ENCODE data around the gene TLR2.

DNA sequence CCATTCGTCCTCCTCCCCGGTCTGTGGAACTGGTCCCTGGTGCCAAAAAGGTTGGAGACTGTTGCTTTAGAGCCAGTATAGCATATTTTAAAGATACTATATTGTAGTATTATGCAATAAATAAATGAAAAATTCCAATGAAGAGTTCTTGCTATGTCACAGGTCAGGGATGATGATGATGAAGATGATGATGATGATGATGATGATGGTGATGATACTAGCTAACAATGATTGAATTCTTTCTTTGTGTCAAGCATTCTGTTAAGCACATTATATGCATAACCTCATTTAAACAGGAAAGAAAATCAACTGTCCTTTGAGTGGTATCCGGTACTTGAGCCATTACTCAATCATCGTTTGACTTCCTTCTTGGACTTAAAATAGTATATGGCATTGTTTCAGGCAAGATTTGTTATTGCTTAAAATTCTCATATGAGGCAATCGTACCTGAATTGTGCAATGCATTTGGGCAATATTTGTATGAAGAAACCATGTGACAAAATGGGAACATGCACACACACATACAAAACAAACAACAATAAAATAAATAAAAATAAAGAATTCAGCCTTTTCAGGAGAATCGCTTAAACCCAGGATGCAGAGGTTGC, 22.8 kb upstream of the TLR2 start:
- no peak for TF ChIP-seq POLR2AphosphoS5 (IDR thresholded peaks at IDR 0.05; ENCODE audit: insufficient read depth, low read depth, low read length)
- TF ChIP-seq, protein P1, sequence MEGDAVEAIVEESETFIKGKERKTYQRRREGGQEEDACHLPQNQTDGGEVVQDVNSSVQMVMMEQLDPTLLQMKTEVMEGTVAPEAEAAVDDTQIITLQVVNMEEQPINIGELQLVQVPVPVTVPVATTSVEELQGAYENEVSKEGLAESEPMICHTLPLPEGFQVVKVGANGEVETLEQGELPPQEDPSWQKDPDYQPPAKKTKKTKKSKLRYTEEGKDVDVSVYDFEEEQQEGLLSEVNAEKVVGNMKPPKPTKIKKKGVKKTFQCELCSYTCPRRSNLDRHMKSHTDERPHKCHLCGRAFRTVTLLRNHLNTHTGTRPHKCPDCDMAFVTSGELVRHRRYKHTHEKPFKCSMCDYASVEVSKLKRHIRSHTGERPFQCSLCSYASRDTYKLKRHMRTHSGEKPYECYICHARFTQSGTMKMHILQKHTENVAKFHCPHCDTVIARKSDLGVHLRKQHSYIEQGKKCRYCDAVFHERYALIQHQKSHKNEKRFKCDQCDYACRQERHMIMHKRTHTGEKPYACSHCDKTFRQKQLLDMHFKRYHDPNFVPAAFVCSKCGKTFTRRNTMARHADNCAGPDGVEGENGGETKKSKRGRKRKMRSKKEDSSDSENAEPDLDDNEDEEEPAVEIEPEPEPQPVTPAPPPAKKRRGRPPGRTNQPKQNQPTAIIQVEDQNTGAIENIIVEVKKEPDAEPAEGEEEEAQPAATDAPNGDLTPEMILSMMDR (IDR thresholded peaks at IDR 0.05; ENCODE audit: extremely low read depth in 1 of 2, insufficient read depth in 1 of 2, low read depth in 1 of 2, low read length in 2 of 2) = no peak
- no peak for TF ChIP-seq FOS (IDR thresholded peaks at IDR 0.05; ENCODE audit: borderline replicate concordance, insufficient read depth, low read length)
